Measurements from ENCODE around the gene CSK.

The CSK gene

GRCh38 chr15:74787251-74788041 lies 5.6 kb downstream of the CSK start:
- H3K9ac ChIP-seq (ENCODE audit: insufficient read length): no peak overlapping the region
- no peak for DNase-seq (ENCODE audit: low read depth, low spot score)
- H3K4me3 ChIP-seq: no peak overlapping the region
- H3K36me3 ChIP-seq (ENCODE audit: insufficient read depth, low read length): no peaks in the 10 kb centered on the region
- TF ChIP-seq POLR2AphosphoS5 (IDR thresholded peaks at IDR 0.05; ENCODE audit: borderline replicate concordance, low read depth, low read length) (no peak), EZH2 (IDR thresholded peaks at IDR 0.05) (no peak), FOXP2 (optimal IDR thresholded peaks at IDR 0.05; ENCODE audit: control extremely low read depth, extremely low read length, insufficient read depth) (no peak)
- H3K9me3 ChIP-seq (ENCODE audit: low read depth, low read length): no peaks in the 10 kb centered on the region
- peak overlapping the region; percentile 26; the same call in 1 of the 2 replicates for H3K27ac ChIP-seq

GRCh38 chr15:74788042-74788682 lies 6.3 kb downstream of the CSK start:
- TF ChIP-seq POLR2AphosphoS5 (IDR thresholded peaks at IDR 0.05; ENCODE audit: borderline replicate concordance, low read depth, low read length) (no peak), EZH2 (IDR thresholded peaks at IDR 0.05) (no peak), FOXP2 (optimal IDR thresholded peaks at IDR 0.05; ENCODE audit: control extremely low read depth, extremely low read length, insufficient read depth) (no peak)
- Histone ChIP-seq H3K36me3 (ENCODE audit: insufficient read depth, low read length) (no peaks in the 10 kb centered on the region), H3K9ac (ENCODE audit: insufficient read length) (no peak overlapping the region), H3K27ac (peak overlapping the region; percentile 26), H3K9me3 (ENCODE audit: low read depth, low read length) (no peaks in the 10 kb centered on the region), H3K4me3 (peak overlapping the region; percentile 57)
- DNase-seq (ENCODE audit: low read depth, low spot score): no peak

GRCh38 chr15:74788683-74789151 lies 6.8 kb downstream of the CSK start:
- Histone ChIP-seq H3K27ac (peak overlapping the region; percentile 26; the same call in 1 of the 2 replicates), H3K36me3 (ENCODE audit: insufficient read depth, low read length) (no peaks in the 10 kb centered on the region), H3K9ac (ENCODE audit: insufficient read length) (no peak overlapping the region), H3K9me3 (ENCODE audit: low read depth, low read length) (no peaks in the 10 kb centered on the region), H3K4me3 (peak overlapping the region; percentile 57)
- no peak for DNase-seq (ENCODE audit: low read depth, low spot score)
- TF ChIP-seq FOXP2 (optimal IDR thresholded peaks at IDR 0.05; ENCODE audit: control extremely low read depth, extremely low read length, insufficient read depth) (peak; percentile 52), EZH2 (IDR thresholded peaks at IDR 0.05) (no peak), POLR2AphosphoS5 (IDR thresholded peaks at IDR 0.05; ENCODE audit: borderline replicate concordance, low read depth, low read length) (peak; percentile 20; the same call in 1 of the 2 replicates)

GRCh38 chr15:74789171-74789631 lies 7.3 kb downstream of the CSK start:
- H3K9ac ChIP-seq (ENCODE audit: insufficient read length): no peak overlapping the region
- no peaks in the 10 kb centered on the region for H3K9me3 ChIP-seq (ENCODE audit: low read depth, low read length)
- H3K4me3 ChIP-seq: peak overlapping the region; percentile 57
- TF ChIP-seq EZH2 (IDR thresholded peaks at IDR 0.05): no peak
- TF ChIP-seq POLR2AphosphoS5 (IDR thresholded peaks at IDR 0.05; ENCODE audit: borderline replicate concordance, low read depth, low read length): no peak
- TF ChIP-seq FOXP2 (optimal IDR thresholded peaks at IDR 0.05; ENCODE audit: control extremely low read depth, extremely low read length, insufficient read depth): no peak
- no peaks in the 10 kb centered on the region for H3K36me3 ChIP-seq (ENCODE audit: insufficient read depth, low read length)
- DNase-seq (ENCODE audit: low read depth, low spot score): no peak
- 0 out of 2 replicates have a peak overlapping the region, but pooled peaks have one; percentile 25 for H3K27ac ChIP-seq

GRCh38 chr15:74789741-74790079 lies 7.8 kb downstream of the CSK start:
- Histone ChIP-seq H3K27ac (0 out of 2 replicates have a peak overlapping the region, but pooled peaks have one; percentile 25), H3K9ac (ENCODE audit: insufficient read length) (no peak overlapping the region), H3K9me3 (ENCODE audit: low read depth, low read length) (no peaks in the 10 kb centered on the region), H3K36me3 (ENCODE audit: insufficient read depth, low read length) (no peaks in the 10 kb centered on the region; the same call in 1 of the 2 replicates), H3K4me3 (no peak overlapping the region)
- no peak for TF ChIP-seq FOXP2 (optimal IDR thresholded peaks at IDR 0.05; ENCODE audit: control extremely low read depth, extremely low read length, insufficient read depth)
- no peak for TF ChIP-seq EZH2 (IDR thresholded peaks at IDR 0.05)
- no peak for TF ChIP-seq POLR2AphosphoS5 (IDR thresholded peaks at IDR 0.05; ENCODE audit: borderline replicate concordance, low read depth, low read length)
- no peak for DNase-seq (ENCODE audit: low read depth, low spot score)

GRCh38 chr15:74790080-74790916 lies 8.4 kb downstream of the CSK start:
- Histone ChIP-seq H3K4me3 (no peak overlapping the region), H3K27ac (peak overlapping the region; percentile 48), H3K36me3 (ENCODE audit: insufficient read depth, low read length) (no peaks in the 10 kb centered on the region; the same call in 1 of the 2 replicates), H3K9me3 (ENCODE audit: low read depth, low read length) (no peaks in the 10 kb centered on the region), H3K9ac (ENCODE audit: insufficient read length) (no peak overlapping the region)
- no peak for DNase-seq (ENCODE audit: low read depth, low spot score)
- no peak for TF ChIP-seq FOXP2 (optimal IDR thresholded peaks at IDR 0.05; ENCODE audit: control extremely low read depth, extremely low read length, insufficient read depth)
- TF ChIP-seq POLR2AphosphoS5 (IDR thresholded peaks at IDR 0.05; ENCODE audit: borderline replicate concordance, low read depth, low read length): no peak
- no peak for TF ChIP-seq EZH2 (IDR thresholded peaks at IDR 0.05)

GRCh38 chr15:74791007-74791406 lies 9.1 kb downstream of the CSK start:
- Histone ChIP-seq H3K9me3 (ENCODE audit: low read depth, low read length) (no peaks in the 10 kb centered on the region), H3K36me3 (ENCODE audit: insufficient read depth, low read length) (no peaks in the 10 kb centered on the region; the same call in 1 of the 2 replicates), H3K27ac (peak overlapping the region; percentile 48; the same call in 1 of the 2 replicates), H3K4me3 (no peak overlapping the region), H3K9ac (ENCODE audit: insufficient read length) (no peak overlapping the region)
- TF ChIP-seq FOXP2 (optimal IDR thresholded peaks at IDR 0.05; ENCODE audit: control extremely low read depth, extremely low read length, insufficient read depth) (no peak), EZH2 (IDR thresholded peaks at IDR 0.05) (no peak), POLR2AphosphoS5 (IDR thresholded peaks at IDR 0.05; ENCODE audit: borderline replicate concordance, low read depth, low read length) (no peak)
- no peak for DNase-seq (ENCODE audit: low read depth, low spot score)
